H9 (cell line): ENCODE data around the gene IL1RN. TPM values are rescaled to one million over a fixed set of nuclear protein-coding genes. Genes with fewer than 3 reads are reported as not detected.

ENCODE experiments used
- DNase-seq: peaks from one replicate; pipeline ENCODE4 v3.0.0-alpha.2; 2017
- H2AFZ ChIP-seq: one replicate; pipeline ENCODE4 v1.6.1; 2013; ENCODE audit warnings: mild to moderate bottlenecking, low read length, control low read depth, moderate library complexity
- H2AK5ac ChIP-seq: 2 replicates; pipeline ENCODE4 v1.6.1; 2013; ENCODE audit warnings: low read length, control low read depth, mixed read lengths; ENCODE audit not compliant: insufficient read length
- H2BK120ac ChIP-seq: one replicate; pipeline ENCODE4 v1.6.1; 2013; ENCODE audit warnings: low read depth, mild to moderate bottlenecking, low read length, control low read depth, inconsistent platforms; ENCODE audit not compliant: poor library complexity, severe bottlenecking
- H2BK12ac ChIP-seq: 2 replicates; pipeline ENCODE4 v1.6.1; 2013; ENCODE audit warnings: low read length, control low read depth, mixed read lengths, low read depth; ENCODE audit not compliant: insufficient read length
- H2BK15ac ChIP-seq: 2 replicates; pipeline ENCODE4 v1.6.1; 2013; ENCODE audit warnings: low read depth, low read length, control low read depth
- H2BK20ac ChIP-seq: one replicate; pipeline ENCODE4 v1.6.1; 2013; ENCODE audit warnings: low read depth, mild to moderate bottlenecking, low read length, control low read depth, inconsistent platforms; ENCODE audit not compliant: poor library complexity, severe bottlenecking
- H2BK5ac ChIP-seq: 2 replicates; pipeline ENCODE4 v1.6.1; 2013; ENCODE audit warnings: low read length, control low read depth, mixed read lengths; ENCODE audit not compliant: insufficient read length
- H3K14ac ChIP-seq: 2 replicates; pipeline ENCODE4 v1.6.1; 2013; ENCODE audit warnings: low read length, control low read depth; ENCODE audit not compliant: insufficient read depth
- H3K18ac ChIP-seq: 2 replicates; pipeline ENCODE4 v1.6.1; 2013; ENCODE audit warnings: low read depth, mild to moderate bottlenecking, mixed read lengths, low read length, control low read depth; ENCODE audit not compliant: insufficient read length
- H3K23ac ChIP-seq: 2 replicates; pipeline ENCODE4 v1.6.1; 2013; ENCODE audit warnings: low read length, control low read depth, mixed read lengths, low read depth; ENCODE audit not compliant: insufficient read length
- H3K23me2 ChIP-seq: 2 replicates; pipeline ENCODE4 v1.6.1; 2013; ENCODE audit warnings: low read depth, mild to moderate bottlenecking, mixed read lengths, low read length, control low read depth; ENCODE audit not compliant: insufficient read length, poor library complexity, severe bottlenecking
- H3K27ac ChIP-seq: 2 replicates; pipeline ENCODE4 v1.5.1; 2013; ENCODE audit warnings: low read length, control low read depth, mixed read lengths, low read depth; ENCODE audit not compliant: insufficient read length
- H3K27me3 ChIP-seq: 2 replicates; pipeline ENCODE4 v1.6.1; 2013; ENCODE audit warnings: low read length, control low read depth, inconsistent platforms; ENCODE audit not compliant: insufficient read depth
- H3K4ac ChIP-seq: 2 replicates; pipeline ENCODE4 v1.6.1; 2013; ENCODE audit warnings: low read depth, mild to moderate bottlenecking, control low read depth, inconsistent platforms, low read length, moderate library complexity
- H3K4me1 ChIP-seq: 2 replicates; pipeline ENCODE4 v1.6.1; 2013; ENCODE audit warnings: low read length, control low read depth, inconsistent platforms; ENCODE audit not compliant: insufficient read depth
- H3K4me2 ChIP-seq: 2 replicates; pipeline ENCODE4 v1.6.1; 2013; ENCODE audit warnings: low read length, control low read depth, mixed read lengths; ENCODE audit not compliant: insufficient read length, insufficient read depth
- H3K56ac ChIP-seq: 2 replicates; pipeline ENCODE4 v1.6.1; 2013; ENCODE audit warnings: low read depth, mild to moderate bottlenecking, mixed read lengths, low read length, control low read depth; ENCODE audit not compliant: insufficient read length
- H3K79me1 ChIP-seq: 2 replicates; pipeline ENCODE4 v1.6.1; 2013; ENCODE audit warnings: low read depth, mild to moderate bottlenecking, moderate library complexity, low read length, control low read depth, inconsistent platforms; ENCODE audit not compliant: insufficient read depth, poor library complexity, severe bottlenecking
- H3K79me2 ChIP-seq: 2 replicates; pipeline ENCODE4 v1.6.1; 2013; ENCODE audit warnings: low read length, control low read depth, inconsistent platforms; ENCODE audit not compliant: insufficient read depth
- H3K9ac ChIP-seq: 2 replicates; pipeline ENCODE4 v1.6.1; 2013; ENCODE audit warnings: low read length, control low read depth, mixed read lengths; ENCODE audit not compliant: insufficient read length; ENCODE audit errors: extremely low read depth
- H3K9me3 ChIP-seq: one replicate; pipeline ENCODE4 v1.6.1; 2013; ENCODE audit warnings: low read depth, low read length, inconsistent platforms; ENCODE audit not compliant: control insufficient read depth
- H3T11ph ChIP-seq: one replicate; pipeline ENCODE4 v1.6.1; 2013; ENCODE audit warnings: mild to moderate bottlenecking, low read length, control low read depth, inconsistent platforms
- H4K20me1 ChIP-seq: one replicate; pipeline ENCODE4 v1.6.1; 2013; ENCODE audit not compliant: control insufficient read depth, insufficient read length, insufficient read depth
- H4K5ac ChIP-seq: 2 replicates; pipeline ENCODE4 v1.6.1; 2013; ENCODE audit warnings: low read depth, mild to moderate bottlenecking, mixed read lengths, low read length, control low read depth; ENCODE audit not compliant: insufficient read length
- H4K8ac ChIP-seq: replicated peaks from 2 replicates; pipeline ENCODE4 v1.6.1; 2013; ENCODE audit warnings: low read length, control low read depth, mixed read lengths, low read depth; ENCODE audit not compliant: insufficient read length
- H4K91ac ChIP-seq: 2 replicates; pipeline ENCODE4 v1.6.1; 2013; ENCODE audit warnings: low read depth, mild to moderate bottlenecking, moderate library complexity, mixed read lengths, low read length, control low read depth; ENCODE audit not compliant: insufficient read length
- H3K27ac Mint-ChIP-seq, 3 experiments: 2 replicates in 2 of 3; 3 replicates in 1 of 3; pipeline ENCODE4 v1.8.0; 2020 to 2021; ENCODE audit warnings: mixed read lengths in 3 of 3, mild to moderate bottlenecking in 1 of 3, moderate library complexity in 1 of 3
- H3K27me3 Mint-ChIP-seq: 2 replicates; pipeline ENCODE4 v1.8.0; 2021; ENCODE audit warnings: low read depth, mild to moderate bottlenecking, moderate library complexity, mixed read lengths
- H3K36me3 Mint-ChIP-seq, 3 experiments: 2 replicates in 2 of 3; 3 replicates in 1 of 3; pipeline ENCODE4 v1.8.0; 2020 to 2021; ENCODE audit warnings: low read depth in 3 of 3, mixed read lengths in 3 of 3; ENCODE audit not compliant: insufficient read depth in 1 of 3
- H3K4me1 Mint-ChIP-seq, 2 experiments: 2 replicates each; pipeline ENCODE4 v1.8.0; 2020; ENCODE audit warnings: mixed read lengths in 2 of 2
- H3K4me3 Mint-ChIP-seq, 2 experiments: 2 replicates in 1 of 2; 3 replicates in 1 of 2; pipeline ENCODE4 v1.8.0; 2020 to 2021; ENCODE audit warnings: mild to moderate bottlenecking in 2 of 2, mixed read lengths in 2 of 2, moderate library complexity in 1 of 2
- H3K9me3 Mint-ChIP-seq, 2 experiments: 2 replicates in 1 of 2; 3 replicates in 1 of 2; pipeline ENCODE4 v1.8.0; 2020; ENCODE audit warnings: mild to moderate bottlenecking in 2 of 2, mixed read lengths in 2 of 2, moderate library complexity in 1 of 2
- CTCF ChIP-seq: fragments of 200-600 bp; sonication (generic); conservative IDR thresholded peaks from 3 replicates; pipeline ENCODE4 v1.8.0; 2021; ENCODE audit warnings: antibody characterized with exemption, mild to moderate bottlenecking
- WGBS: extraction: QIAGEN DNeasy Blood & Tissue Kit; methylation state at CpG from one replicate; pipeline ENCODE4 v1.1.7; 2013; ENCODE audit warnings: missing lambda C conversion rate, low lambda C conversion rate, mixed read lengths; ENCODE audit not compliant: insufficient read length; ENCODE audit errors: extremely low coverage; 5-methylcytosine and 5-hydroxymethylcytosine counted together
- total RNA-seq: library from RNA; stranded (reverse); gene quantifications from 2 replicates; pipeline ENCODE4 v1.2.1, GENCODE V29; 2021

The IL1RN gene
- total RNA-seq, 1 experiment from 2014 or later: not detected

GRCh38 chr2:113114996-113115395 lies 12.4 kb upstream of the IL1RN start:
- Mint-ChIP-seq H3K4me1 (no peaks in the 10 kb centered on the region), H3K36me3 (no peaks in the 10 kb centered on the region), H3K27ac (no peak overlapping the region), H3K27me3 (peaks cover 7% of the 10 kb centered on the region), H3K4me3 (no peak overlapping the region), H3K9me3 (no peaks in the 10 kb centered on the region)
- no peak overlapping the region for H4K91ac ChIP-seq
- no peaks in the 10 kb centered on the region for H3K79me1 ChIP-seq
- H3K9ac ChIP-seq: no peak overlapping the region
- no peak overlapping the region for H2BK120ac ChIP-seq
- no peak overlapping the region for H3K18ac ChIP-seq
- peaks cover 5% of the 10 kb centered on the region; the same call in 1 of the 2 replicates for H3K4me1 ChIP-seq
- no peak overlapping the region for H3T11ph ChIP-seq
- H4K8ac ChIP-seq: no peak overlapping the region
- no peak overlapping the region for H3K56ac ChIP-seq
- no peak overlapping the region for H3K4ac ChIP-seq
- H2BK12ac ChIP-seq: no peak overlapping the region
- DNase-seq: no peak
- H2BK5ac ChIP-seq: no peak overlapping the region
- H3K23ac ChIP-seq: no peak overlapping the region
- H3K27ac ChIP-seq: no peak overlapping the region
- WGBS: no CpG with 5 or more reads among the region's 4 CpGs
- no peak overlapping the region for H3K14ac ChIP-seq
- no peak overlapping the region for H2BK20ac ChIP-seq
- no peaks in the 10 kb centered on the region for H3K79me2 ChIP-seq
- H3K23me2 ChIP-seq: no peaks in the 10 kb centered on the region
- no peaks in the 10 kb centered on the region for H3K27me3 ChIP-seq
- H3K4me2 ChIP-seq: no peak overlapping the region
- no peak overlapping the region for H4K5ac ChIP-seq
- H2BK15ac ChIP-seq: no peak overlapping the region
- H2AFZ ChIP-seq: no peak overlapping the region
- H2AK5ac ChIP-seq: no peak overlapping the region
- no peaks in the 10 kb centered on the region for H3K9me3 ChIP-seq
- TF ChIP-seq CTCF: no peak
- no peaks in the 10 kb centered on the region for H4K20me1 ChIP-seq
